Pancreas (tissue), 10 donors: Measurements from ENCODE around the gene TMEM135. TPM values are rescaled to one million over a fixed set of nuclear protein-coding genes. Genes with fewer than 3 reads are reported as not detected.

Experiments used
- ATAC-seq, 4 donors: fragments of 200-7000 bp; cut with Tn5 transposase; one replicate each; pipeline versions ENCODE4 v1.8.0 to v1.9.1; 2020; ENCODE audit warnings: mild to moderate bottlenecking in 4 of 4, moderate library complexity in 4 of 4
- DNase-seq, 6 donors: peaks; one replicate each; pipeline ENCODE4 v3.0.0-alpha.2; 2020
- FAIRE-seq: peaks from 2 replicates; lab custom pipeline; 2012; peaks lifted over from hg19 to GRCh38; lab: Jason Lieb, UNC
- H3K27ac ChIP-seq, 4 donors: fragments of 200-600 bp; sonication (generic); 1 replicate in 3 of 4; 2 replicates in 1 of 4; pipeline versions ENCODE4 v1.5.0 to v1.8.0; 2020
- H3K27me3 ChIP-seq, 4 donors: fragments of 200-600 bp; one replicate each; pipeline ENCODE4 v1.8.0; 2021
- H3K36me3 ChIP-seq, 3 donors: fragments of 200-600 bp; sonication (generic) in 1 of 3; one replicate each; pipeline versions ENCODE4 v1.5.0 to v1.8.0; 2020 to 2021
- H3K4me1 ChIP-seq, 3 donors: fragments of 200-600 bp; one replicate each; pipeline ENCODE4 v1.8.0; 2021
- H3K4me3 ChIP-seq, 4 donors: fragments of 200-600 bp; sonication (generic) in 2 of 4; one replicate each; pipeline versions ENCODE4 v1.5.0 to v1.8.0; 2020 to 2021
- H3K9me3 ChIP-seq, 4 donors: fragments of 200-600 bp; one replicate each; pipeline ENCODE4 v1.8.0; 2021
- WGBS, 2 donors: extraction: QIAGEN DNeasy Blood & Tissue Kit; methylation state at CpG; one replicate each; pipeline ENCODE4 v1.1.7; 2013; 5-methylcytosine and 5-hydroxymethylcytosine counted together
- intact Hi-C, 3 donors: fragments of 100-400 bp; cut with DNase I; formaldehyde crosslinking; loops; one replicate each; pipeline versions ENCODE4 v1.11.1 to v1.14.2; 2022
- polyA plus RNA-seq, 2 donors: library from polyadenylated mRNA; stranded (reverse); fragments of 200-250 nt; gene quantifications; one replicate each; pipeline ENCODE4 v1.2.3, GENCODE V29; 2013
- total RNA-seq, 6 donors: library from RNA; stranded (reverse); fragmentation: NEBNext Ultra II Directional in 4 of 6; extraction: Animal tissue kit (Norgen Biotek cat#: 25700) in 4 of 6; gene quantifications; one replicate each; pipeline versions ENCODE4 v1.2.1 to v1.2.4, GENCODE V29; 2021 to 2023
- TF ChIP-seq, protein P1 (sequence below), 4 donors: fragments of 200-600 bp; sonication (generic) in 3 of 4; IDR thresholded peaks; one replicate each; pipeline versions ENCODE4 v1.5.0 to v1.8.0; 2021; ENCODE audit warnings: antibody characterized with exemption in 4 of 4
- donor health status: healthy with polysubstance abuse.
- donor health status: DM: no; HTN: no; CAD: no; lungs with moderate emphysema.
- donor health status: DM: no; HTN: no; CAD: no.
- donor health status: control.
- donor health status: control.
- donor health status: Bipolar disorder and iron deficiency.
- donor health status: DM: yes; HTN: yes; CAD: no.
- donor health status: DM: no; HTN: no; CAD: no.
- donor health status: DM: no; HTN: no; CAD: no.
- donor health status: DM: yes; HTN: yes; CAD: no.

TMEM135 gene
- total and polyA plus RNA-seq, 8 donors: 2.6 to 10.1 (median 8.0) TPM

DNA sequence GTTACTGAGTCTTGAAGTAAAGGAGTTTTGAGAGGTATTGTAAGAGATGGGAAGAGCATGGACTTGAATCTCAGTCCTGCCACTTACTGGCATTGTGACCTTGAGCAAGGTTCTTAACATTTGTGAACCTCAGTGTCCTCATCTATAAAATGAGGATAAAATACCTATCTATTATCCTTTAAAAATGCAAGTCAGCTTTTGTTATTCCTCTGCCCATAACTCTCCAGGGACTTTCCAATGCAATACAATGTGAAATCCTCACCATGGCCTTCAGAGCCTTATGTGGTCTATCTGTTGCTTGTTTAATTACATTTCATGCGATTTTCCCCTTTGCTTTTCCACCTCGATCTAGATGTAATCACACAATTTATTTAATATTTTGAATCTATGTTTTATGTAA lies 9.1 kb downstream of the TMEM135 start:
- H3K4me1 ChIP-seq: no peaks in the 10 kb centered on the region
- no peak overlapping the region for H3K4me3 ChIP-seq
- H3K9me3 ChIP-seq: no peaks in the 10 kb centered on the region
- intact Hi-C loops: no loop called here
- no peak overlapping the region for H3K27ac ChIP-seq
- ATAC-seq (no peak), FAIRE-seq (no peak), DNase-seq (no peak)
- H3K27me3 ChIP-seq: no peaks in the 10 kb centered on the region
- no peaks in the 10 kb centered on the region for H3K36me3 ChIP-seq
- WGBS, 2 donors: 95 to 97% methylated on average over 2 of the region's 2 CpGs
- TF ChIP-seq, protein P1, sequence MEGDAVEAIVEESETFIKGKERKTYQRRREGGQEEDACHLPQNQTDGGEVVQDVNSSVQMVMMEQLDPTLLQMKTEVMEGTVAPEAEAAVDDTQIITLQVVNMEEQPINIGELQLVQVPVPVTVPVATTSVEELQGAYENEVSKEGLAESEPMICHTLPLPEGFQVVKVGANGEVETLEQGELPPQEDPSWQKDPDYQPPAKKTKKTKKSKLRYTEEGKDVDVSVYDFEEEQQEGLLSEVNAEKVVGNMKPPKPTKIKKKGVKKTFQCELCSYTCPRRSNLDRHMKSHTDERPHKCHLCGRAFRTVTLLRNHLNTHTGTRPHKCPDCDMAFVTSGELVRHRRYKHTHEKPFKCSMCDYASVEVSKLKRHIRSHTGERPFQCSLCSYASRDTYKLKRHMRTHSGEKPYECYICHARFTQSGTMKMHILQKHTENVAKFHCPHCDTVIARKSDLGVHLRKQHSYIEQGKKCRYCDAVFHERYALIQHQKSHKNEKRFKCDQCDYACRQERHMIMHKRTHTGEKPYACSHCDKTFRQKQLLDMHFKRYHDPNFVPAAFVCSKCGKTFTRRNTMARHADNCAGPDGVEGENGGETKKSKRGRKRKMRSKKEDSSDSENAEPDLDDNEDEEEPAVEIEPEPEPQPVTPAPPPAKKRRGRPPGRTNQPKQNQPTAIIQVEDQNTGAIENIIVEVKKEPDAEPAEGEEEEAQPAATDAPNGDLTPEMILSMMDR (IDR thresholded peaks at IDR 0.05): no peak

DNA sequence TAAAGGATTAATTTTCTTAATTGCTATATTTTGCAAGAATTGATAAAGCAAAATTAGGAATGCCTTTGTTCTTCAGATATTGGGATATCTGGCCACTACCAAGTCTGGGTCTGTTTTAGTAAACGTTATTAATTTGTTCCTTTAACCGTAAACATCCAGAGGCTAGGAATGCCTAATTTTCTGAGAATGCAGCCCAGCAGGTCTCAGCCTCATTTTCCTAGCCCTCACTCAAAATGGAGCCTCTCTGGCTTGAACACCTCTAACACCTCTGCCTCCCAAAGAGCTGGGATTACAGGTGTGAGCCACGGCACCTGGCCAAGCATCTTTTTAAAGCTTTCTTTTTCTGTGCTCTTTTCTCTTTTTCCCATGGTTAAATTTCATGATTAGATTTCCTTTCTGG lies 18.4 kb downstream of the TMEM135 start:
- H3K36me3 ChIP-seq: no peaks in the 10 kb centered on the region
- 69 to 89% methylated on average over 3 of the region's 3 CpGs for WGBS, 2 donors
- FAIRE-seq (no peak), DNase-seq (no peak), ATAC-seq (no peak)
- no peak overlapping the region for H3K27ac ChIP-seq
- no peaks in the 10 kb centered on the region for H3K9me3 ChIP-seq
- TF ChIP-seq, protein P1 (IDR thresholded peaks at IDR 0.05): no peak
- H3K4me1 ChIP-seq: no peaks in the 10 kb centered on the region
- intact Hi-C loops: no loop called here
- H3K4me3 ChIP-seq: no peak overlapping the region
- no peaks in the 10 kb centered on the region for H3K27me3 ChIP-seq

DNA sequence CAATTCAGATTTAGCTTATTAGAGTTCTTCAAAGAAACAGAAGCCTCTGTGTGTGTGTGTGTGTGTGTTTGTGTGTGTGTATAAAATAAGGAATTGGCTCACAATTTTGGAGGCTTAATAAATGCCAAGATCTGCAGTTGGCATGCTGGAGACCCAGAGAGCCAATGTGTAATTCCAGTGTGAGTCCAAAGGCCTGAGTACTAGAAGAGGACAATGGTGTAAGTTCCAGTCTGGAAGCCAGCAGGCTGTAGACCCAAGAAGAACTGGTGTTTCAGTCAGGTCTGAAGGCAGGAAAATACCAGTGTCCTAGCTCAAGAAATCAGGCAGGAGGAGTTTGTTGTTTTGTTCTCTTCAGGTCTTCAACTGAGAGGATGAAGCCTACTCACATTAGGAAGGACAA lies 20.0 kb downstream of the TMEM135 start:
- Histone ChIP-seq H3K4me3 (no peak overlapping the region), H3K36me3 (no peaks in the 10 kb centered on the region), H3K27ac (no peak overlapping the region), H3K27me3 (no peaks in the 10 kb centered on the region), H3K9me3 (no peaks in the 10 kb centered on the region), H3K4me1 (no peaks in the 10 kb centered on the region)
- intact Hi-C loops: no loop called here
- DNase-seq (no peak), ATAC-seq (no peak), FAIRE-seq (no peak)
- TF ChIP-seq, protein P1 (IDR thresholded peaks at IDR 0.05): no peak

DNA sequence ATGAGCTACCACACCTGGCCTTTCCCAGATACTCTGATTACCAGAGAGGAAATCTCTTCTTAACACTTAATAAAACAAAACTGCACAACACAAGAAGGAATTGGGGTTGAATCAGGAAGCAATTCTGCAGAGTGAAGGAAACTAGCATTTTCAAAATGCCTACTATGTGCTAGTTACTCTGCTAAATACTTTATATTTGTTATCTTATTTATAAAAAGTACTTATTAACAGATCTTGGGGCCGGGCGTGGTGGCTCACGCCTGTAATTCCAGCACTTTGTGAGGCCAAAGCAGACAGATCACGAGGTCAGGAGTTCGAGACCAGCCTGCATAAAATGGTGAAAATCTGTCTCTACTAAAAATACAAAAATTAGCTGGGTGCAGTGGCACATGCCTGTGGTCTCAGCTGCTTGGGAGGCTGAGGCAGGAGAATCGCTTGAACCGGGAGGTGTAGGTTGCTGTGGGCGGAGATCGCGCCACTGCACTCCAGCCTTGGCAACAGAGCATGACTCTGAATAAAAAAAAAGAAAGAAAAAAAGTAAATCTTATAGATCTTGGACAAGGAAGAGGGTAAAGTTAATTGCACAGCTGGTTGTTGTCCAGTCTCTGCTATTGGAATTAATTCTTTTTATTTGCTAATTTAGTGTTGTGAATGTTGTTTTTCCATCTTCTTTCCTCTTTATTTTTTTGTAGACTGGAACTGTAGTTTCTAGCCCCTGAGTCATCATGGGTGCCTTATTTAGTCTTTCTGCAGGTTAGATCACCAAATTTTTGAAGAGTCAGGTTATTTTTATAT lies 22.1 kb downstream of the TMEM135 start:
- Histone ChIP-seq H3K27ac (no peak overlapping the region), H3K9me3 (no peaks in the 10 kb centered on the region), H3K4me3 (no peak overlapping the region), H3K27me3 (no peaks in the 10 kb centered on the region), H3K4me1 (no peaks in the 10 kb centered on the region), H3K36me3 (no peaks in the 10 kb centered on the region)
- WGBS, 2 donors: 97 to 98% methylated on average over 10 of the region's 10 CpGs
- DNase-seq: no peak
- intact Hi-C loops: no loop called here
- ATAC-seq: no peak
- TF ChIP-seq, protein P1 (IDR thresholded peaks at IDR 0.05): no peak
- FAIRE-seq: no peak

DNA sequence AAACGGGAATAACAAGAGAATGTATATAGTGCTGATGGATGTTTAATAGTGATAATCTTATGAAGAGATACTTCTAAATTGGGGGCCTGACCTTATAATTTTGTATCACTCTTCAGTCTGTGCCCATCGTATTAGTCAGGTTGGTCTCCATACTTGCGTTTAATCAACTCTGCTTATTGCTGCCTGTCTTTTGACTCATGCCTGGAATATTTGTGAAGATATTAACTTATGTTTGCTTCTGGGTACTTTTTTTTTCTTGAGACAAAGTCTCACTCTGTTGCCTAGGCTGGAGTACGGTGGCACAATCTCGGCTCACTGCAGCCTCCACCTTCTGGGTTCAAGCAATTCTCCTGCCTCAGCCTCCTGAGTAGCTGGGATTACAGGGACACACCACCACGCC lies 24.0 kb downstream of the TMEM135 start:
- Histone ChIP-seq H3K27me3 (no peaks in the 10 kb centered on the region), H3K27ac (no peak overlapping the region), H3K36me3 (no peaks in the 10 kb centered on the region), H3K4me1 (no peaks in the 10 kb centered on the region), H3K9me3 (no peaks in the 10 kb centered on the region), H3K4me3 (no peak overlapping the region)
- no peak for FAIRE-seq
- DNase-seq: no peak
- intact Hi-C loops: no loop called here
- no peak for ATAC-seq
- TF ChIP-seq, protein P1 (IDR thresholded peaks at IDR 0.05): no peak
- WGBS, 2 donors: 93 to 96% methylated on average over 6 of the region's 6 CpGs
